K562 (cell line): ENCODE data around the gene ERCC6L. TPM values are rescaled to one million over a fixed set of nuclear protein-coding genes. Genes with fewer than 3 reads are reported as not detected.

Experiments used
- ATAC-seq: fragments of 200-7000 bp; cut with Tn5 transposase; 3 replicates; pipeline ENCODE4 v1.9.1; 2020; ENCODE audit warnings: moderate library complexity
- BruUV-seq: library from RNA; stranded (reverse); fragments of 400-500 nt; replicated peaks from 2 replicates; lab custom pipeline; 2021; lab: Mats Ljungman, UMichigan
- CTCF ChIA-PET: fragments of 300-600 bp; formaldehyde crosslinking; extraction: SDS; loops from one replicate; lab custom pipeline; 2021; ENCODE audit warnings: low intra/inter-chr PET ratio; lab: Yijun Ruan, JAX
- POLR2A ChIA-PET: fragments of 300-600, 350-650 bp; sonication (Branson Sonifier 250); formaldehyde crosslinking; extraction: SDS; loops from one replicate; lab custom pipeline; 2021; ENCODE audit warnings: antibody characterized with exemption, inconsistent platforms; lab: Yijun Ruan, JAX
- DNase-seq, 4 experiments: peaks; one replicate each; pipeline versions ENCODE4 v3.0.0 to v3.0.0-alpha.2; 2011 to 2018; ENCODE audit warnings: low spot score in 3 of 4, mixed read lengths in 3 of 4; ENCODE audit errors: extremely low read depth in 1 of 4
- FAIRE-seq: peaks from 2 replicates; lab custom pipeline; 2011; peaks lifted over from hg19 to GRCh38; lab: Jason Lieb, UNC
- H2AFZ ChIP-seq: 2 replicates; pipeline ENCODE4 v1.6.0; 2011; ENCODE audit warnings: low read depth, low read length, control low read depth, inconsistent platforms
- H3K27ac ChIP-seq: fragments of 200-600 bp; 3 replicates; pipeline ENCODE4 v1.8.0; 2011; ENCODE audit warnings: low read depth, mild to moderate bottlenecking, control low read depth, inconsistent platforms, low read length, moderate library complexity, mixed read lengths; ENCODE audit errors: extremely low read depth
- H3K27me3 ChIP-seq, 2 experiments: fragments of 300-600 bp in 1 of 2; 2 replicates in 1 of 2; 3 replicates in 1 of 2; pipeline versions ENCODE4 v1.6.0 to v1.8.0; 2011; ENCODE audit warnings: inconsistent platforms in 2 of 2, low read length in 2 of 2, mild to moderate bottlenecking in 1 of 2, mixed read lengths in 1 of 2, moderate library complexity in 1 of 2; ENCODE audit not compliant: control insufficient read depth in 2 of 2, insufficient read depth in 2 of 2
- H3K36me3 ChIP-seq: fragments of 300-600 bp; 3 replicates; pipeline ENCODE4 v1.8.0; 2011; ENCODE audit warnings: mild to moderate bottlenecking, low read length, inconsistent platforms; ENCODE audit not compliant: control insufficient read depth, insufficient read depth
- H3K4me1 ChIP-seq, 2 experiments: fragments of 200-600 bp in 1 of 2; replicated peaks in 1 of 2; 2 replicates in 1 of 2; 3 replicates in 1 of 2; pipeline versions ENCODE4 v1.5.1 to v1.8.0; 2011; ENCODE audit warnings: inconsistent platforms in 2 of 2, low read length in 2 of 2, mild to moderate bottlenecking in 1 of 2, mixed read lengths in 1 of 2, moderate library complexity in 1 of 2; ENCODE audit not compliant: control insufficient read depth in 2 of 2, insufficient read depth in 2 of 2
- H3K4me2 ChIP-seq: 2 replicates; pipeline ENCODE4 v1.6.1; 2011; ENCODE audit warnings: low read length, control low read depth, inconsistent platforms, mixed read lengths; ENCODE audit not compliant: insufficient read depth
- H3K4me3 ChIP-seq: fragments of 200-600 bp; sonication (generic), shearing (Covaris generic); 2 replicates; pipeline ENCODE4 v1.5.1; 2016; ENCODE audit warnings: control low read depth, inconsistent platforms
- H3K79me2 ChIP-seq: fragments of 200-600 bp; 3 replicates; pipeline ENCODE4 v1.8.0; 2011; ENCODE audit warnings: low read length, inconsistent platforms; ENCODE audit not compliant: control insufficient read depth, insufficient read depth
- H3K9ac ChIP-seq, 2 experiments: 2 replicates each; pipeline versions ENCODE4 v1.6.0 to v1.6.1; 2011; ENCODE audit warnings: low read depth in 2 of 2, low read length in 2 of 2, control low read depth in 1 of 2, inconsistent platforms in 1 of 2, mild to moderate bottlenecking in 1 of 2, mixed read lengths in 1 of 2; ENCODE audit not compliant: insufficient read depth in 1 of 2
- H3K9me1 ChIP-seq: one replicate; pipeline ENCODE4 v1.6.0; 2011; ENCODE audit warnings: inconsistent platforms, mild to moderate bottlenecking, low read length, moderate library complexity; ENCODE audit not compliant: control insufficient read depth, insufficient read depth
- H3K9me3 ChIP-seq: replicated peaks from 2 replicates; pipeline ENCODE4 v1.5.1; 2011; ENCODE audit warnings: low read depth, low read length, inconsistent platforms; ENCODE audit not compliant: control insufficient read depth, insufficient read depth
- H4K20me1 ChIP-seq: replicated peaks from 2 replicates; pipeline ENCODE4 v1.6.1; 2011; ENCODE audit warnings: low read length, inconsistent platforms, mixed read lengths; ENCODE audit not compliant: control insufficient read depth, insufficient read depth
- CHCHD3 ChIP-seq: fragments of 250-450 bp; sonication (Bioruptor Pico); IDR thresholded peaks from 2 replicates; pipeline ENCODE4 v2.1.2; 2022; ENCODE audit warnings: mild to moderate bottlenecking
- FOXA3 ChIP-seq, 2 experiments: fragments of 450-650 bp in 1 of 2; sonication (generic) in 1 of 2; formaldehyde crosslinking; IDR thresholded peaks in 1 of 2; conservative IDR thresholded peaks in 1 of 2; 2 replicates each; pipeline versions ENCODE4 v1.4.0 to v1.8.0; 2020 to 2022; ENCODE audit warnings: mild to moderate bottlenecking in 2 of 2, missing genetic modification reagents in 1 of 2
- NR0B1 ChIP-seq: fragments of 450-650 bp; IDR thresholded peaks from one replicate; pipeline ENCODE4 v1.6.1; 2018; ENCODE audit warnings: mild to moderate bottlenecking, moderate library complexity; ENCODE audit not compliant: partially characterized antibody
- NRF1 ChIP-seq, 2 experiments: fragments of 450-650 bp; IDR thresholded peaks in 1 of 2; conservative IDR thresholded peaks in 1 of 2; 2 replicates each; pipeline ENCODE4 v1.6.1; 2014; ENCODE audit warnings: mild to moderate bottlenecking in 2 of 2
- SRSF3 ChIP-seq: fragments of 200-400 bp; formaldehyde crosslinking; IDR thresholded peaks from 2 replicates; pipeline ENCODE4 v1.6.1; 2016; ENCODE audit warnings: mild to moderate bottlenecking, low read length, moderate library complexity; ENCODE audit not compliant: insufficient read depth
- TCF7L2 ChIP-seq: fragments of 150-350 bp; IDR thresholded peaks from 2 replicates; pipeline ENCODE4 v1.6.1; 2016; ENCODE audit warnings: low read depth, mild to moderate bottlenecking, low read length, moderate library complexity
- ZNF232 ChIP-seq: sonication (generic); formaldehyde crosslinking; IDR thresholded peaks from 2 replicates; pipeline ENCODE4 v1.8.0; 2022; ENCODE audit warnings: mild to moderate bottlenecking, missing genetic modification reagents
- WGBS: fragments of 100-300 bp; shearing (Covaris generic); methylation state at CpG from one replicate; pipeline ENCODE4 v1.1.6; 2016; ENCODE audit warnings: low coverage, mixed read lengths; ENCODE audit not compliant: insufficient coverage; ENCODE audit errors: missing lambda C conversion rate; 5-methylcytosine and 5-hydroxymethylcytosine counted together
- in situ Hi-C: fragments of 300-500 bp; cut with MboI; formaldehyde crosslinking; loops from 4 replicates; pipeline ENCODE4 v1.15.0; 2018; ENCODE audit warnings: inconsistent platforms, mixed read lengths
- intact Hi-C: fragments of 100-400 bp; cut with micrococcal nuclease; formaldehyde crosslinking; loops from 2 replicates; pipeline ENCODE4 v1.14.2; 2022
- polyA plus RNA-seq, 8 experiments: library from polyadenylated mRNA; depleted of rRNA in 4 of 8; stranded (reverse) in 5 of 8; unstranded in 3 of 8; fragments of >200 nt; fragmentation: Nextera tagmentation in 2 of 8; fragmentation: Illumina TruSeq in 1 of 8; extraction: Ambion mirVana in 2 of 8; extraction: Trizol in 1 of 8; gene quantifications; 2 replicates each; pipeline versions ENCODE4 v1.2.1 to v1.2.3, GENCODE V29; 2011 to 2014; ENCODE audit warnings: inconsistent platforms in 1 of 8, missing spikeins in 1 of 8
- total RNA-seq, 7 experiments: library from RNA; depleted of rRNA in 6 of 7; stranded (reverse); fragments of >200 nt in 6 of 7; fragmentation: Illumina TruSeq in 2 of 7; extraction: Trizol in 2 of 7; gene quantifications; 2 replicates each; pipeline versions ENCODE4 v1.2.1 to v1.2.3, GENCODE V29; 2011 to 2021; ENCODE audit warnings: low replicate concordance in 1 of 7
- TF ChIP-seq, protein P1 (sequence below): sonication (generic); formaldehyde crosslinking; IDR thresholded peaks from 2 replicates; pipeline ENCODE4 v1.8.1; 2023; ENCODE audit warnings: mild to moderate bottlenecking, missing genetic modification reagents
- TF ChIP-seq, protein P2 (sequence below): fragments of 250-450 bp; sonication (Bioruptor Pico); IDR thresholded peaks from 2 replicates; pipeline ENCODE4 v1.4.0; 2020; ENCODE audit warnings: mild to moderate bottlenecking

ERCC6L gene
- total and polyA plus RNA-seq, 9 of the 15 experiments (the other 6 are each of a cell fraction or from before 2014, with no cell fraction given): 6.4 to 17.4 (median 11.9) TPM

- no peak for TF ChIP-seq NR0B1
- TF ChIP-seq FOXA3 (CRISPR knock-in tag; conservative IDR thresholded peaks at IDR 0.05 in 1 of 2, IDR thresholded peaks at IDR 0.05 in 1 of 2): no peak
- no peak for TF ChIP-seq NRF1 (conservative IDR thresholded peaks at IDR 0.05 in 1 of 2, IDR thresholded peaks at IDR 0.05 in 1 of 2)
- BruUV-seq: no TSS peak
- no peak overlapping the region for H3K4me2 ChIP-seq
- peaks cover 30% of the 10 kb centered on the region; the same call in 2 of the 3 replicates for H3K36me3 ChIP-seq
- CTCF ChIA-PET: no interaction called here
- WGBS: 62% methylated on average over 2 of the region's 2 CpGs
- H3K27ac ChIP-seq: no peak overlapping the region
- in situ Hi-C loops: no loop called here
- no peaks in the 10 kb centered on the region for H3K9me3 ChIP-seq
- no peak overlapping the region for H3K4me3 ChIP-seq
- H2AFZ ChIP-seq: no peak overlapping the region
- FAIRE-seq (no peak), ATAC-seq (no peak), DNase-seq (no peak)
- intact Hi-C loops: no loop called here
- H4K20me1 ChIP-seq: no peaks in the 10 kb centered on the region
- H3K27me3 ChIP-seq: no peaks in the 10 kb centered on the region
- H3K4me1 ChIP-seq: no peaks in the 10 kb centered on the region
- POLR2A ChIA-PET: no interaction called here
- H3K79me2 ChIP-seq: peaks cover 4% of the 10 kb centered on the region; the same call in 1 of the 3 replicates
- H3K9me1 ChIP-seq: no peaks in the 10 kb centered on the region
- H3K9ac ChIP-seq: no peak overlapping the region
Measured at GRCh38 chrX:72205706-72206105, 33.1 kb downstream of the ERCC6L start.

- BruUV-seq: no TSS peak
- Histone ChIP-seq H2AFZ (no peak overlapping the region), H3K9me3 (no peaks in the 10 kb centered on the region), H4K20me1 (no peaks in the 10 kb centered on the region), H3K4me1 (no peaks in the 10 kb centered on the region), H3K79me2 (no peaks in the 10 kb centered on the region), H3K27me3 (no peaks in the 10 kb centered on the region), H3K9ac (no peak overlapping the region), H3K9me1 (no peaks in the 10 kb centered on the region), H3K27ac (no peak overlapping the region), H3K4me2 (no peak overlapping the region), H3K36me3 (peaks cover 32% of the 10 kb centered on the region; the same call in 2 of the 3 replicates), H3K4me3 (no peak overlapping the region)
- FAIRE-seq (no peak), DNase-seq (no peak), ATAC-seq (no peak)
- CTCF ChIA-PET: no interaction called here
- intact Hi-C loops (no loop called here), in situ Hi-C loops (no loop called here)
- 79% methylated on average over 6 of the region's 6 CpGs for WGBS
- POLR2A ChIA-PET: no interaction called here
- TF ChIP-seq SRSF3: no peak
- no peak for TF ChIP-seq ZNF232 (CRISPR knock-in tag)
- TF ChIP-seq, protein P1, sequence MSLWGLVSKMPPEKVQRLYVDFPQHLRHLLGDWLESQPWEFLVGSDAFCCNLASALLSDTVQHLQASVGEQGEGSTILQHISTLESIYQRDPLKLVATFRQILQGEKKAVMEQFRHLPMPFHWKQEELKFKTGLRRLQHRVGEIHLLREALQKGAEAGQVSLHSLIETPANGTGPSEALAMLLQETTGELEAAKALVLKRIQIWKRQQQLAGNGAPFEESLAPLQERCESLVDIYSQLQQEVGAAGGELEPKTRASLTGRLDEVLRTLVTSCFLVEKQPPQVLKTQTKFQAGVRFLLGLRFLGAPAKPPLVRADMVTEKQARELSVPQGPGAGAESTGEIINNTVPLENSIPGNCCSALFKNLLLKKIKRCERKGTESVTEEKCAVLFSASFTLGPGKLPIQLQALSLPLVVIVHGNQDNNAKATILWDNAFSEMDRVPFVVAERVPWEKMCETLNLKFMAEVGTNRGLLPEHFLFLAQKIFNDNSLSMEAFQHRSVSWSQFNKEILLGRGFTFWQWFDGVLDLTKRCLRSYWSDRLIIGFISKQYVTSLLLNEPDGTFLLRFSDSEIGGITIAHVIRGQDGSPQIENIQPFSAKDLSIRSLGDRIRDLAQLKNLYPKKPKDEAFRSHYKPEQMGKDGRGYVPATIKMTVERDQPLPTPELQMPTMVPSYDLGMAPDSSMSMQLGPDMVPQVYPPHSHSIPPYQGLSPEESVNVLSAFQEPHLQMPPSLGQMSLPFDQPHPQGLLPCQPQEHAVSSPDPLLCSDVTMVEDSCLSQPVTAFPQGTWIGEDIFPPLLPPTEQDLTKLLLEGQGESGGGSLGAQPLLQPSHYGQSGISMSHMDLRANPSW (CRISPR knock-in tag): no peak
- TF ChIP-seq TCF7L2: no peak
- TF ChIP-seq, protein P2, sequence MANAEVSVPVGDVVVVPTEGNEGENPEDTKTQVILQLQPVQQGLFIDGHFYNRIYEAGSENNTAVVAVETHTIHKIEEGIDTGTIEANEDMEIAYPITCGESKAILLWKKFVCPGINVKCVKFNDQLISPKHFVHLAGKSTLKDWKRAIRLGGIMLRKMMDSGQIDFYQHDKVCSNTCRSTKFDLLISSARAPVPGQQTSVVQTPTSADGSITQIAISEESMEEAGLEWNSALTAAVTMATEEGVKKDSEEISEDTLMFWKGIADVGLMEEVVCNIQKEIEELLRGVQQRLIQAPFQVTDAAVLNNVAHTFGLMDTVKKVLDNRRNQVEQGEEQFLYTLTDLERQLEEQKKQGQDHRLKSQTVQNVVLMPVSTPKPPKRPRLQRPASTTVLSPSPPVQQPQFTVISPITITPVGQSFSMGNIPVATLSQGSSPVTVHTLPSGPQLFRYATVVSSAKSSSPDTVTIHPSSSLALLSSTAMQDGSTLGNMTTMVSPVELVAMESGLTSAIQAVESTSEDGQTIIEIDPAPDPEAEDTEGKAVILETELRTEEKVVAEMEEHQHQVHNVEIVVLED (CRISPR knock-in tag): no peak
- no peak for TF ChIP-seq CHCHD3 (CRISPR knock-in tag)
Measured at GRCh38 chrX:72203421-72203820, 35.4 kb downstream of the ERCC6L start.
